SIG-M5 (cell line): ENCODE data around the gene ZEB2.

Source experiments
- DNase-seq: peaks from one replicate; lab custom pipeline; 2025; lab: John Stamatoyannopoulos, UW

The ZEB2 gene

DNA sequence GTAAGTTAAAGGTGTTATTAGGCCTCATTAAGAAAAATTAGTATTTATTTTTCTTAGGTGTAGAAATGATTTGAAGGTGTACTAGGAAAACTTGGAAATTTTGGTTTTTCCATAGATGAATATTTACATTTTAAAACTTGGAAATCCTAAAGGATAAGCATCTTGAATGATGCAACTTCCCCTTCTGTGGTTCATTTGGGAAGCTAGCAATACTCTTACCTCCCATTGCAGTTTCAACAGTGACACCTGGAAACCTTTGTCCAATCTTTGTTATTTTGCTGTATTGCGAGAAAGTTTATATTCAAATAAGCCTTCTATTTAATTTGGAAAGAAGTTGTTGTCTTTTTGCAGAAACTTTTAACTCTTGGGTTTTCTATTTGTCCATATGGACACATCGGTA, 68.5 kb downstream of the ZEB2 start:
- DNase-seq, result no peak

DNA sequence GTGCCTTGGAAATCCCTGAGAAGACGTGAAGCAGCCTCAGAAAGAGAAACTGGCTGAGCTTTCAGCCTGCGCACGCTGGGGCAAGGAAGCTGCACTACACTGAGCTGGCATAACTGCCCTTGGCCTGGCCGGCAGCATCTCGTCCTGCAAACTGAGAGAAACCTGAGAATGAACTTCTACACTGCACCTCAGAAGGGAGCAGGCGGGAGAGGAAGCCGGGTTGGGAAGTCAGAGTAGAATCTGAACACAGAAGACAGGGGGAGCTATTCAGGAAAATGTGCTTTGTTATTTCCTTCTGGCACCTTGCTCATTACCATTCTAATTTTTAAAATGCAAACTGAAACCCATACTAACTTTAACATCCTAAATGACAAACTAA, 70.9 kb downstream of the ZEB2 start:
- no peak for DNase-seq

DNA sequence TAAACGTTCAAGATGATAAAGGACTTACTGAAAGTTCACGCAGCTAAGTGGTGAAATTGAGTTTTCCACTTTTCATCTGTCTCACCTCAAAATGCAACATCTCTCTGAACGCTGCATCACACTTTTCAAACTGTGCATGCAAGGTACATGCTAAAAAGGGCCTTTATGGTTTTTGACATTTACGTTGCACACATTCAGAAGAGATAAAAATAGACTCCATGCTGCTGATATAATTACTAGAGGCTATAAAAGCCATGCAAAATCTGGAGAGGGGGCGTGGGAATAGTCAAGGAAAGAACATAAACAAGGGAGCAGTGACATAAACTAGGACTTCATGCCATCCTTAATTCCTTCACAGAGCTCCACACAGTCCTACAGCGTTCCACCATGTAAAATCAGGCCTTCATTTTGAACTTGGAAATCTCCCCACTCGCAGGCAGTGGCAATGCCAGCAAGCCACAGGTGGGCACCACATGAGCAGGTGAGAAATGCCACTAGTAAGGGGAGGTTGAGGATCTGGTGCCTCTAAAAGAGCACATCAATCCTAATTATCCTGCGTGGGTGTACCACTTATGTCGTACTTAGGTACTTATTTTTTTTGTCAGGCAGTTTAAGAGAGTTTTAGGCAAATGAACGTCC, 71.4 kb downstream of the ZEB2 start:
- no peak for DNase-seq

DNA sequence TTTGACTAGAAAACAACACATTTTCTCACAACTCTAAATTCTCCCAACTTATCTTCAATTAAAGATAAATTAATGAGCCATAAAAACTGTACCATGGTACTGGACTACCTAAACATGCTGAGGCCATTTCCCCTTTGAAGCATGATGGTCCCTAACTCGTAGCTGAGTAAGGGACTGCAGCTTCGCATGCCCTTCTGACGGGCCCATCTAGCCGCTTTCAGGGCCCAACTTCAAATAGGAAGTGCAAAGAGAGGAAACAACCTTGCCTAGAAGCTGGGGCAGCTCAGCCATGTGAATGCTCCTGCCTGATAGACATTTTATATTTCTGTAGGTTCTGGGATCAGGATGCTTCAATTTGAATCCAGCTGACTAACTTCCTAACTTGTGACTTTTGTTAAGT, 72.4 kb downstream of the ZEB2 start:
- no peak for DNase-seq

DNA sequence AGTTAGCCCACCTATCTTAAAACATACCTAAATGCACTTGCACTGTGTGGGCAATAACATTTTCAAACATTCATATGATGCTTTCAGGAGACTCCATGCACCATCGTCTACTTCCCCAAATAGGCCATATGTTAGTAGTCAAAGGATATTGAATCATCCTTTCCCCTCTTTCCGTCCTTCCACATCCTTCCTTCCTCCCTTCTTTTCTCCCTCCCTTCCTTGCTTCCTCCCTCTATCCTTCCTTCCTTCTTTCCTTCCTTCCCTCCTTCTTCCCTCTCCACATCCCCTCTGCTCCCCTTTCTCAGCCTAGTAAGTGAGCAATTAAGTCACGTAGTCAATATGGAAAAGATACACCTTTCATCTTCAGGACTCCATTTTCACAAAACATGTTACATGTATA, 73.8 kb downstream of the ZEB2 start:
- DNase-seq, result no peak

DNA sequence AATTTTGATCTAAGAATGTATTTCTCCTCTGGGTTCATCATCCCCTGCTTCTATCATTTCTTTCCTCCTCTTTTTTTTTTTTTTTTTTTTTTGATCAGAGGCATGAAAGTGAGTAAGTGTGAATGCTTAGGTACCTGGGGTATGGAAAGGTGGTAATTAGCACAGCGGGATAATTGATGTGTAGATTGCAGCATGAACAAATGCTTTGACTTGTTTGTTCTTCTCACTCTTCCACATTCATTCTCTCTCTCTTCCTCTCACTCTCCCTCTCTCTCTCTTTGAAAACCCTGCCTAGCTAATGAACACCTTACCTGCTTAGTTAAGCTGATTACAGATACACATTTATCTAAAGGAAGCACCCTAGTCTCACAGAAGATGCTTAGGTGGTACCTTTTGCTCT, 74.7 kb downstream of the ZEB2 start:
- no peak for DNase-seq

DNA sequence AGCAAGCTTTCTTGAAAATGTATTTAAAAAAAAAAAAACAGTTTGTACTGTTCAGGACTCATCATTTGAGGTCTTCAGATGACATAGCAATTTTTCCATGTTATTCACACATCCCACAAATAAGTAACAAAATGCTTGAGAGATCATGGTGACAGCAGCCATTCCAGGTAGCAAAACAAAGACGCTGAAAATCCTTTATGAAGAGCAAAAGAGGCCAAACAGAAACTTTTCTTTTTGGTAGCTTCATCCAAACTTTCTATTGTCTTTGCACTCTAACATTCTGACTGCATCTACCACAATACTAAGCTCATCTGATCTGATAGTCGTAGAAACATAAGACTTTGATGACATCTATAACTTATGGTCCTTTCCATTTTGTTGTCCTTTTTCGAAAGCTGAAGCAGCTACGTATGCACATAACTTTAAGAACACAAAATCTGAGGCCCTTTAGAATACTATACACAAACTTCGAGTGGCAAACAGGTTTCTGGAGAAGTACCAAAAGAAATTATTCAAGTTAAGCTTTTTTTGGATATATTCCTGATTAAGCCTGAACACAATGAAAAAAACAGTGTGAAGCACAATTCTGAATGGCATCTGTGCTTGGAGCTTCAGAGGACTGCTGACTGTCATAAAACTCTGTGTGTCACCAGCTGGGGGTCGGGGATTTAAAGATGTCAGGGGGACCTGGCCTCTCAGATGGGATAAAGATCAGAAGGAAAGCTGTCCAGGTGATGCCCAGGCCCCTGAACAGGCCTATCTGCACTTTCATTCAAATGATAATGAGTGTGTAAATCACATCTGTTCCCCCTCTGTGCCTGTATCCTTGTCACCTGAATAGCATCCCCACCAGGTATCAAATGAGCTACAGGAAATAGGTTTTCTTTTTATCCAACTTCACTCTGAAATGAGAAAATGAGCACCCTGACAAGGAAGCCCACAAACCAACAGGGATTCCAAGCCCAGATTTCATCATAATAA, 75.8 kb downstream of the ZEB2 start:
- DNase-seq, result no peak

DNA sequence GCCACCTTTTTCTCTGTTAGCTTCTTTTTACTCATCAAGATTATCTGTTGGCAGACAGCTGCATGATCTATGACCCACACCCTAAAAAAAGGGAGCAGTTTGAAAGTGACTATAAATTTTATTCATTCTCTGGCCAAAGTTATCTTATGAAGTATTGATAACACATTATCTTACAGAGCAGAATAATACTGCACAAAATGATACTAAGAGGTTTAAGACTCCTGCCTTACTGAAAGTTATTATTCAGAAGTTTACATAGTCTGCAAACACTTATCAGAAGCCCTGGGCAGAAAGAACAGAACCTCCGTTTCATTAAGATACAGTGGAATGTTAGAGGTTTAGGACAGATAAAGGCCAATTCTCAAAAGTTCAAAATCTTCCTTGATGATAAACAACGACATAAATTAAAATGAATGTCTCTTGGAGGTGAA, 78.2 kb downstream of the ZEB2 start:
- no peak for DNase-seq

DNA sequence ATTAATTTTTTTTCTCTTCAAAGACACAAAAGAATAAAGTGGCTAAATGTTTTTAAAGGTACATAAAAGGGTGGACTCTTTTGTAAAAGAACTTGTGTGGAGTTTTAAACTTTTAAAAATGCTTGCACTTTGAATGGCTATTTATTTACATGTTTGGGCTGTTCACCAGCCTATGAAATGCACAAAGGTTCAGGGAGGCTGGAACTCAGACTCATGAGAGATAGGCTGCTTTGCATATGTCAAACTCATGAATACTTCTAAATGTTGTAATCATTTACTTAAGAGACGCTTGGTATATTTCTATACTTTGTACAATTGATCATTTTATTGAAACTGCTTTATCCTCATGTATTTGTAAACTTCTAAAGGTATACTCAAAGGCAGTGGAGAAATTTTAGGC, 79.9 kb downstream of the ZEB2 start:
- no peak for DNase-seq

DNA sequence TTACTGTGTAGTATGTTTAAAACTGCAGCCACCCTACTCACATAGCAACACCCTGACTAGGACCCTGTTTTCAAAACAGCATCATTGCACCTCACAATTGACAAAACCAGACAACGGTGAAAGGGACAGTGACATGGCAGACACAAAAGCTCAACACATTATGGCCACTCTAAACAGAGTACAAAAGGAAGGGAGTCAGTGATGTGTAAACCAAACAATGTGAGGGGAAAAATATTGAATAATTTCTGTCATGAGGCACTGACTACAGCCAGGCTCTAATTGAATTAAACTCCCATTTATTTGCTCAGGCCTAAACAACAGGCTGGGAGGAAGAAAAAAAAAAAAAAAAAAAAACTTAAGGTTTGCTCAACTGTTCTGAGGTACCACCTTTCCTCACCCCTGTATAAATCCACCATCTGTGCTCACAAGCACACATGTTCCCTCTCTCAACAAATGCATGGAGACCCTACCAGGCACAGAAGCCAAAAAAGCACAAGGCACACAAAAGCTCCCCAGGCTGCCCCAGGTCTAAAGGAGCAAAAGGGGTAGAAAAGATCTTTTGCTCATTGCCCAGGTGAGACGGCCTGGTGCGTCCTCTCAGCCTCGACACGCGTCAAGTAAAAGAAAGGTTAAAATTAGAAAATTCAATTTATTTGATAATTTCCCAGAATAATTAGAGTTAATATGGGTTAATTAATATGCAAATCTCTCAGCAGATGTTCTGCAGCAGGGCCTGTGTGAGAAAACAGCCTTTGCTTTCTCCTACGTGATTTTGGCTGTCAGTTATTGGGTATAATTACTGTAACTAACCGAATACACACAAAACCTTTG, 80.9 kb downstream of the ZEB2 start:
- DNase-seq, result no peak

DNA sequence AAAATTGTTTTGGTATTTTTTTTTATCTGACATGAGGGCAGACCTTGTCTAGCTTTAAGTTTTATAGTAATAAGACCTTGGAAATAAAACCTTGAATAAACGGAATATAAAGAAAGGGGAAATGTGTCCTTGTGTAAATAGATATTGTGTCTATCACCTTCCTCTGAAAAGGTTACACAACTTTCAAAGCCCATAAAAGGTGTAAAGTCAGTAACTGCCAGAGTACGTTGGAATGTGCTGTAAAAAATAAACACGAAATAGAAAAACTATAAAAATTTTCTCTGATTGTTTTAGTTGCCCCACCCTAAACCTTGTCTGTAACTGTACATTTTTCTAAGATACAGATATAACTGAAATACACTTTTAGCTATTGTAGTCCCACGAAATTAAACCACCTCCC, 82.3 kb downstream of the ZEB2 start:
- DNase-seq, result no peak

DNA sequence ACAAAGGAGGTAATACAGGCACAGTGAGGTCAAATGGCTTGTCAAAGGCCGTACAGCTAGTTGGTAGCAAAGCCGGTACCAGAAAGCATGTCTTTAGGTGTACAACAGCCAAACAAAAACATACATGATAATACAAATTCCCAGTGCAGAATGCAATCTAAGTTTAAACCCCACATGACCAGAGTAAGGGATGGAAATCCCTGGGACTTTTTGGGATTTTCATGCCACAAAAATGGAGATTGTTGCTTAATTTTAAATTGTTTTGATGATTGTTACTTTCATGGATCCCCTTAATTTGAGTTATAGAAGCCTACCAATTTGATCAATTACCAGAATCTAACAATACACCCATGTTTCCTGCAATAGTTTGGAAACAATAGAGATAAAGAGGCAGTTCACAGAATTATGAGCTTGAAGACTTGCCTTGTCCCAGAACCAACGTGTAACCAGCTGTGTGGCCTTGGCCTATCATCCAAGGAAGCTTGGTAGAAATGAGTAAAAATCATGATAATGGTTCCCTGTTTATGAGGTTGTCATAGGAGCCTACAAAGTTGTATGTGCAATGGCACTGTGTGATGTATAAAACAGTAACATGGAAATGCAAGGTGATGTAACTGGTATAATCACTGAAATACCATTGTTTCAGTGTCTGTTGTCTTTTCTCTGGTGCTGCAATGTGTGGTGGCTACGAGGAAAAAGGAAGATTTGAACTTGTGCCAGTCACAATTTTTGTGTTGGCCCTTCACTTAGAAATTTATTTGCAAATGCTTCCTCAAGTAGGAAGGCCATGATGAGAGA, 85.3 kb downstream of the ZEB2 start:
- no peak for DNase-seq

DNA sequence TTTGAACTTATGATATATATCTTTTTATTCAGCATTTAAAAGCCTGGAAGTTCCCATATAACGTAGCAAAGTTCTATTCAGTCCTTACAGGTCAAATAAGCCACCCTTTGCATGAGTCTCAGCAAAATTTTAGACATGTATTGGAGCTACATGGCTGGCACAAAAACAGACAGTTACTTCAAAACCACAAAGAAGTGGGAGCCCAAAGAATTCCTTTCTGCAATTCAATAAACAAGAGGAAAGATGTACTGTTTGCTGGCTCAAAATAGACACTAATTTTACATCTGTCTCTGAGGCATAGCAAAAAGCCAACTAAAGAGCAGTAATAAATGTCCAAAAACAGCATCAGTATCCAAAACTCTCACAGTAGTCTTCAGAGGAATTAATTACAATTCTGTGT, 87.0 kb downstream of the ZEB2 start:
- DNase-seq, result no peak

DNA sequence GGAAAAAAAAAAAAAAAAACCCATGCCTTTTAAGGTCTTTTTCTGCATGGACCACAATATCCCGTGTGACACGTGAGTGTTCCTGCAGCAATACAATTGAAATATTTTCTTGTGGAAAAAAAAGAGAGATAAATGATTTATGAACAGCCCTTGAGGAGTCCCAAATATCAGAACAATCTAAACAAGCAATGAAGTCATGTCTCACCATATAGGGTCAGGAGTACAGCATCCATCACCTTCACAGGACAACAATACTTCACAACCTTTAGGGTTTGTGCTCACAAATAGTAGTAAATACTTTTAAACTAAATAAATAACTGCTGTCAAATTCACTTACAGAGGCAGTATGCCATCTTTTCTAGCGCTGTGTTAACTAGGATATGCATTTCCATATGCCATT, 87.9 kb downstream of the ZEB2 start:
- DNase-seq, result no peak

DNA sequence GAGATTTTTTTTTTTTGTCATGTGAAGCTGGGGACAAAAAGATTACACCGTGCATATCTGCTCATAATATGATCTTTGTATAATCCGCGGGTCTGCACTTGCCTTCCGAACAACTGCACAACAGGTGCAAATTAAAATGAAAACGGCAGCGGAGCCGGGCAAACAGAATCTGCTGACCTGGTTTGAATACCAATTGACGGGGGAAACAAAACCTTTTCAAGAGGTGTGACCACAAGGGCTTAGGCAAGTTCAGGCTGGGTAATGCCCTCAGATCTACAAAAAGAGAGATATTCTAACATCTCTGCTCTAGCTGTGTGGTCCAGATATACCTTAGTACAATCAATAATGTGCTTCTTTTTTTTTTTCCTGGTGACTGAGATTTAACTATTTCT, 88.5 kb downstream of the ZEB2 start:
- DNase-seq, result no peak

DNA sequence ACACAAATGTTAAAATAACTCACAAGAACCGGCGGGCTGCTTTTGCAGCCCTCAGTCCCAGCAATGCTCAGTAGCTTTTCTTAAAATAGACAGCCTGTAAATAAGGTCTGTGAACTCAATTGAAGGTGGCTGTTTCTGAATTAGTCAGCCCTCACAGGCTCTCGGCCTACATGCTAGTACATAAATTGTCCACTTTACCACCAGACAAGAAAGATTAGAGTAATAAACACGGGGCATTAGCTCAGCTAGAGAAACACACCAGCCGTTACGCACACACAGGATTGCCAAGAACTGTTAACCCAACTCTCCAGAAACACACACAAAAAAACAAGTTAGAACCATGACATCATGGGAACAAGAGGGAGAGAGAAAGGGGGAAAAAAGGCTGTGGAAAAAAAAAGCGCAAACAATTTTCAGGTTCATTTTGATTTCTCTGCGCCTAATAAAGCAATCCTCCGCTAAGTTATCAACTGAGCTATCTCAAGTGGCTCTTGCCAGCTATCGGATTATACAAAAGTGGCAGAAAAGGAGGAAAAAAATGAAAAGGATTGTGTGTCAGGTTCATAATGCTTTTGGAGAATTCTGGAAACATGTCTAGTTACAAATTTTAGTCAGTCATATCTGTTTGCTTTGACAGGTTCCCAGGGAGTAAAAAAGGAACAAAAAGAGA, 89.1 kb downstream of the ZEB2 start:
- no peak for DNase-seq

DNA sequence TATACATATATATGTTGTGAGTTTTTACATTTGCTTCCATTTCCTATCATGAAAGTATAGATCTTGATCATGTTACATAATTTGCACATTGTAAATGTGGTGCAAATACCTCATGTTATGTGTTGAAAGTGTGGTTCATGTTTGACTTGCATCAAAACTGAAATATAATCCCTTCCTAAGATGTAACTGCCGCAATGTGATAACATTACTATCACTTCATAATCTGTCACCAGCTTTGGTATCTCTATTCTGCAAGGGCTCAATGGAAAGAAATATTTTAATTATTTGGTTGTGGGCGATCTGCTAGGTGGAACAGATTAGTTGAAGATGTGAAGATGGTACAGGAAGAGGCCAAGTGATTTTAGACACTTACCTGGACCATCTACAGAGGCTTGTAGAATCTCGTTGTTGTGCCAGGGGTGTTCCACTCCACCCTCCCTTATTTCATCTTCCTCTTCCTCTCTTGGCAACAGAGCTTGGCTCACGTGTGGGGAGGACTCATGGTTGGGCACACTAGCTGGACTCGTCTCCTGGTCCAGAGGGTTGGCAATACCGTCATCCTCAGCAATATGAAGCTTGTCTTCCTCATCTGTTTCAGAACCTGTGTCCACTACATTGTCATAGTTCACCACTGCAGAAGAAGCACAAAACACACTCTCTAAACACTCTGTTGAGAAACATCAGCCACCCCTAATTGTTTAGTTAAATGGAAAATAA, 90.4 kb downstream of the ZEB2 start:
- DNase-seq, result no peak

DNA sequence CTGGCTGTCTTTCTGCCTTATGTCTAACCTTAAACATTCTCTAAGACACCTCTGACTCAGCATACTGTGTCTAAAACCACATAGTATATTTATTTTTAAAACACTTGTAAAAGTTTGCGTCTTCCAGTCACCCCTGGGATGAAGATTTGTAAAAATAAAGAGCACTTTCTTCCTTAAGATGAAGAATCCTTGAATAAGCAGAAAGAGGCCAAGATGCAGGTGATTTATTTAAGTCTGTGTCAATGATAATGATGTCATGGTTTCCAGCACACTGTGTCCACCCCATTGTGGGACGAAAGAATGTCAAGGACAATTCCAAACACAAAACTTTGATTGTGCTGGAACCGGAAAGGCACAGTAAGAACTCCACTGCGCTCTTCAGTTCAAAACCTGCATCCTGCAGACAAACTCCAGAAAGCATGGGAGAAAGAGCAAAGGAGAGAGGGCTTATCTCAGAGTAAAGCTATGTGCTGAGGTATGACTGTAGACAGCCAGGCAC, 92.9 kb downstream of the ZEB2 start:
- DNase-seq, result no peak

DNA sequence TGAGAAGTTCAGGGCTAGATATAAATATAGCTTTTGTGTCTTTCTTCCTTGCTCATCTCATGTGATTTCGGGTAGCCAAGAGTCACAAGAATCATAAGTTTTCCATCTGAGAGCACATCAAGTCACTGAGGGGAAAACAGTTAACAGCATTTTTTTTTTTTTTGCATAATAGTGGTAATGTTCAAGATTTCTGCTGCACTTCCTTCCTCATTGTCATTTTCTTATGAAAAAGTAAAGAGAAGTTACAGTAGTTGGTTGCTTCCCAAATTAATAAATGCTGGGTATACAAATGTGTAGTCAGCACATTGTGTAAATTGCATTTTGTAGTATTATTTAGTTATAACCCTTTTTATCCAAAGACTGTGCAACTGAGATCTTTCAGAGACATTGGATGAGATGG, 93.6 kb downstream of the ZEB2 start:
- no peak for DNase-seq

DNA sequence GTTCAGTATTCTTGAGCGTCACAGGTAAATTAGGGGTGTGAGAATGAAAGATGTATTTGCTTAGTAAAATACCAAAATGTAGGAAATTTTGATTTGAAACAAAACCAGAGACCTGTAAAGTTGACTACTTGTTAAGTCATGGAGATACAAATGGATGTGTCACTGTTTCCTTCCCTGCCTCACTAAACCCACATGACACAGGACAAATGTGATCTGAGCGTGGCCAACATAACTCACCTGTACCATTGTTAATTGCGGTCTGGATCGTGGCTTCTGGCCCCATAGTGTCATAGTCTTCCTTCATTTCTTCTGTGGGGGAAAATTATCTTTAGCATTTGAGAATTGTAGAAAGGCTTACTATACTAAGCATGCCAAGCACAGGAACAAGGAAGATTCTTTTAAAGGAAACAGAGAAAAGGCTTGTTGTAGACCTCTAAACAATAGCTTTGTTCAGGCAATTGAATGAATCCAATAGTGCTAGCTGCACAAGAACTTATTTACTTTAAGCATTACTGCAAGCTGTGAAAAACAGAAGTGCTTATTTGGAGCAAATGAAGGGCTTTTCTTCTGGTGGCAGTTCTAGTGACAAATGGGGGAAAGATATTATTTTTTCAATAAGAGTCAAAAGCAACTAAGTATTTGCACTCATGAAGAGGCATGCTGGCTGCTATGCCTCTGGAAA, 95.2 kb downstream of the ZEB2 start:
- no peak for DNase-seq
